GOT3 (cell line): ENCODE results near the gene PPM1G.
A peak's percentile ranks its signal among the peaks of the same experiment; 100 is the strongest.
"Not testable (repeated sequence)": the region's sequence is repeated elsewhere in the genome, so short reads cannot be mapped to it uniquely, and the experiment has no call there.

Experiments
- DNase-seq: peaks from one replicate; lab custom pipeline; 2025; ENCODE audit warnings: mixed read lengths; lab: John Stamatoyannopoulos, UW

Gene PPM1G, protein sequence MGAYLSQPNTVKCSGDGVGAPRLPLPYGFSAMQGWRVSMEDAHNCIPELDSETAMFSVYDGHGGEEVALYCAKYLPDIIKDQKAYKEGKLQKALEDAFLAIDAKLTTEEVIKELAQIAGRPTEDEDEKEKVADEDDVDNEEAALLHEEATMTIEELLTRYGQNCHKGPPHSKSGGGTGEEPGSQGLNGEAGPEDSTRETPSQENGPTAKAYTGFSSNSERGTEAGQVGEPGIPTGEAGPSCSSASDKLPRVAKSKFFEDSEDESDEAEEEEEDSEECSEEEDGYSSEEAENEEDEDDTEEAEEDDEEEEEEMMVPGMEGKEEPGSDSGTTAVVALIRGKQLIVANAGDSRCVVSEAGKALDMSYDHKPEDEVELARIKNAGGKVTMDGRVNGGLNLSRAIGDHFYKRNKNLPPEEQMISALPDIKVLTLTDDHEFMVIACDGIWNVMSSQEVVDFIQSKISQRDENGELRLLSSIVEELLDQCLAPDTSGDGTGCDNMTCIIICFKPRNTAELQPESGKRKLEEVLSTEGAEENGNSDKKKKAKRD

DNA sequence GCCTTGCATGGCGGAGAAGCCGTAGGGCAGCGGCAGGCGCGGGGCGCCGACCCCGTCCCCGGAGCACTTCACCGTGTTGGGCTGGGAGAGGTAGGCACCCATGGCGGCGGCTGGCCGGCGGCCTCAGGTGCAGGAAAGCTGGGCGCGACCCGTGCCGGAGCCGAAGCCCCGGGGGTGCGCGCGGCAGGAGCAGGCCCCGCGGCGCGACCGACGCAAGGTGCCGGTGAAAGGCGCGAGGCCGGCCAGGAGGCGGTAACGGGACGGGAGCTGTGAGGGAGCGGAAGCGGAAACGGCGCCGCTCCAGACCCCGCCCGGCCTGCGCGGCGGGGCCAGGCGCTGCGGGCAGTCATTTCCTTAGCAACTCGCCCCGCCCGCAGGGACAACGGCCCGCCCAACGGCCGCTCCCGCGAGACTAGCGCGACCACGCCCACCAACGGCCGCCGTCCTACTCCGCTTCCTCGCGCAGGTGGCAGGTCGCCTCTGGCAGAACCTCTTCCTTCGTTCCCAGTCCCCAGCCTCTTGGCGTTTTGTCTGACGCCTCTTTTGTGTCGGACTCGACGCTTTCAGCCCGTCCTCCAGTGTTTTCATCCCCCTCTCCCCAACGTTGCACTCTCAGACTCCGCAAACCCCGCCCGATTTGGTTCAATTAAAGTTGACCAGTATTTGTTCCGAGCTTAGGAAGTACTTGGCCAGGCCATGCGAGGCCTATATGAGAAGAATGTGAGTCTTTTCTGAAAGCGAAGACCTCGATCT lies at the start of gene PPM1G:
Gene PPM1G, minus strand, starts transcription at position 271 of the 753 bp plus-strand sequence. Its CDS starts 169 bp downstream, at position 102.
- peak; percentile 79 for DNase-seq

- DNase-seq, result no peak
These were observed 44.6 kb upstream of the PPM1G start for GRCh38 chr2:27453968-27454367.

DNA sequence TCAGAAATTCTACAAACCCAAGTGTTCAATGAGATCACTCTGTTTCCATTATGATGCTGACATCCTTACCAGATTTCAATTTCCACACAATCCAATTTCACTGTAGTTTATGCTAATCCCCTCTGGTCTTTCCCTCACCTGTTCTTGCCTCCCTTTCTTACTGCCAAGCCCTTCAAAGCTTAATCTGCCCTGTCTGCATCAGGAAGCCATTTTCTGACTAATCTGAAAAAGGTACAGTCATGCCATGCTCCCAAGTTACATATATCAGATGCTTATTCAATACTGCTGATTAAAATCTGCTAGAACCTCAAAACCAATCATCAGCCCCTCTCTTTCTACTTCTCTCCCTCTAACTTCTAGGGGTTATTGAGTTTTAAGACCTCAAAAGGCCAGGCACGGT lies 41.7 kb upstream of the PPM1G start:
- DNase-seq, result no peak

- DNase-seq, result no peak
These were observed 39.0 kb upstream of the PPM1G start for GRCh38 chr2:27448381-27448780.

DNA sequence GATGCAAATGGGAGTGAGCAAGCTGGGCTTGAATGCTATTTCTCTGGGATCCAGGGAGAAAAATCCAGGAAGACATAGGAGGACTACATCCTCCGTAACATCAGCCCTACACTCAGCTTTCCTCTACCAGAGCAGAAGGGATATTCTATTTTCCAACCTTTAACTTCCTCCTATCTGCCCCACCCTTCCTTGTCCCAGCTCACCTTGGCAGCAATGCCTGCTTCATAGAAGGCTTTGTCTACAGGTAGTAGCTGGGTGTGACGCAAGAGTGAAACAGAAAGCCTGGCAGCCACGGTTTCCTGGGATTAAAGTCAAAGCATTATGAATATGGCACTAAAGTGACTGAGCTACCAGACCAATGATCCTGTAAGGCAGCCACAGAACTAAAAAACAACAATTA lies 36.7 kb upstream of the PPM1G start:
- DNase-seq, result no peak

GRCh38 chr2:27445615-27446014 lies 36.2 kb upstream of the PPM1G start:
- DNase-seq, result no peak

- no peak for DNase-seq
These were observed 35.8 kb upstream of the PPM1G start for GRCh38 chr2:27445155-27445554.

DNA sequence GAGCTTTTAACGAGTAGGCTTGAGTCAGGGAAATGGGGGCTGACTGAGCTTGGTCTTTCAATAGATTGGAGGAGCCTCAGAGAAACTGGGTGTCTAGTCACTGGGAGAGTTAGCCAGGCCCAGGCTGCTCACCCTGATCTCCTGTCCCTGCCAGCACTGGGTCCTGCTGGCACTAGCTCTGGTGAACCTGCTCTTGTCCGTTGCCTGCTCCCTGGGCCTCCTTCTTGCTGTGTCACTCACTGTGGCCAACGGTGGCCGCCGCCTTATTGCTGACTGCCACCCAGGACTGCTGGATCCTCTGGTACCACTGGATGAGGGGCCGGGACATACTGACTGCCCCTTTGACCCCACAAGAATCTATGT lies 33.5 kb upstream of the PPM1G start:
- DNase-seq, result no peak

- no peak for DNase-seq
These were observed 32.8 kb upstream of the PPM1G start, which contains the start of gene KRTCAP3 for GRCh38 chr2:27441958-27442919. TSS of gene KRTCAP3 (plus strand) at chr2:27442381. CDS start at chr2:27442413, 32 bp downstream.

- no peak for DNase-seq
These were observed 32.0 kb upstream of the PPM1G start for GRCh38 chr2:27441226-27441926.

DNA sequence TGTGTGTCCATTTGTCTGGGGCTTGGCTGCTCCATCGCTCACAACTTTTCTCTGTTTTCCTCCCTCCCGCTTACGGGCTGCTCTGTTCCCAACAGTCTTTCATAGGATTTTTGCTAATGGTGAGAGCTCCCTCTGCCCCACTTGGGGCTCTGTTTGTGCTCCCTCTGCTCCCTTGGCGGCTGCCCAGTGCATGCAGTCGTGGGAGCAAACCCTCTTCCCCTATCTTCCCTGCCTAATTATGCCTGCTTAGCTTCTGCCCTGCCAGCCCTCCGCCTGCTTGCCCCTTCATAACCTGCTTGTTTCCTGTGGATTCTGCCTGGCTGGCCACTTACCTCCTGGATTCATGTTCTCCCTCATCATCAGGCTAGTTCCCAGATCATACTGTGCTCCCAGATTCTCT lies 26.2 kb upstream of the PPM1G start:
- no peak for DNase-seq

DNA sequence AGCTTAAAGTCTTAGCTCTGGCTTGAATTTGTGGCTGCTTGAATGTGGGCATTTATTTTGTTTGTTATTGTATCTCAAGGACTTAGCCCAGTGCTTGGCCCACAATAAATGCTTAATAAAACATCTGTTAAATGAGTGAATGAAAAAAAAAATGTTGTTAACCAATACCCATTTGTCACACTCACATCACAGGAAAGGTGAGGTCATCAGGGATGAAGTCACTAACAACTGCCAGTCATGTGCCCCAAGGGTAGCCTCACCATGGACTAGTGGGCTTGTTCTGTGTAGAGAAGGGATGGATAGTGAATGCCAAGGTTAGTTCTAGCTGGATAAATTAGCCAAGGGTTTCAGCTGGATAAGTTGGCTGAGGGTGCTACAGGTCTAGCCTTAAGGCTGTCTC lies 22.0 kb upstream of the PPM1G start:
- no peak for DNase-seq

DNA sequence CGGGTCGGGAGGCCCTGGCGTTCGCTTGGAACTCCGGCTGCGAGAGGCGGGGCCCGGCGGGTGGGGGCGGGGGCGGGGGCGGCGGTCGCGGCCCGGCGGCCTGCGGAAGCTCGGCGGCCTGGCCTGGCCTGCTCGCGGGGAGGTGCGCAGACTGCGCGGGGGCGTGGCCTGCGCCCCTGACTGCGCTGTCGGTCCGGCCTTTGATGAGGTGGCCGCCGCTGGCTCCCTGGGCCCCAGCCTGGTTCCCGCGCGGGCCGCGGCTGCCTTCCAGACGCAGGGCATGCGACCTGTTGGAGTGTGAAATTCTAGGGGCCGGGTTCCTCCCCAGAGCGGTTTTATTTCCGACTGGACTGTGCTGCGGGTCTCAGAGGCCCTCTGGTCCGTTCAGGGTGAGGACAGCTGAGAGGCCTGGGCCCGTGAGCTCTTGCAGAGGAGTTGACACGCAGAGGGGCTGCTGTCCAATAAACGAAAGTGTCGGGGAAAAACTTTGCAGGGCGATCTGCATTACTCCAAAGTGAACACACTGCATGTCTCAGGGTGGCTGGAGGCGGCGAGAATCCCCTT lies 19.7 kb upstream of the PPM1G start:
- DNase-seq, result peak; percentile 60

DNA sequence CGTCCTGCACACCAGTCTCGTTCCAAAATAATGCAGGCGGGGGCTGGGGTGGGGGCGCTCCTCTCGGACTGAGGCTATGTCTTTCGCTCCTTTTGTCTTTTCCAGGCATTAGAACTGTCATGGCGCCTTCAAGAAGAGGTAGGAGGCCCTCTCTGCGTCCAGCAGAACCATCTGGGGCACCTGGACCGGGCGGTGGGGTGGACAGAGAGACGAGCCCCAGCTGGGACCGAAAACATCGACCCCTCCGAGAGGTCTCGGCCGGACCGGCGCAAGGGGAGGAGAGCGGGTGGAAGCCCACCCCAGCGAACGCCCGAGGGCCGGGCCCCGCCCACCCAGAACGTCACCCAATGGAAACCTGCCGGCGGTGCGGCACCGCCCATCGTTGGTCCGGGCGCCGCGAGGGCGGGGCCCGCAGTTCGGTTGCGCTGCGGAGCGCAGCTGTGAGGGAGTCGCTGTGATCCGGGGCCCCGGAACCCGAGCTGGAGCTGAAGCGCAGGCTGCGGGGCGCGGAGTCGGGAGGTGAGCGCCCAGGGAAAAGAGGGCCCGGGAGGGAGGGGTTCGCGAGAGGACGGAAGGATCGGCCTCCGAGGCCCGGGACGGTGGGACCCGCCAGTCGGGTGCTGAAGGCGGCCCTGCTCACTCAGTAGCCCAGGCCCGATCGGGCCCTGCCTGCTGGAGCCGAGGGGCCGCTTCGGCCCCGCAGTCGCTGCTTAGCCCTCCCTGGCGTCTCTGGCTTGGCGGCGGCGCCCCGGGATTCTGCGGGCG lies 19.0 kb upstream of the PPM1G start, which contains the start of gene NRBP1:
Gene NRBP1, plus strand, starts transcription at position 419 of the 765 bp plus-strand sequence. CDS start 4,643 bp downstream, outside the sequence.
- peak; percentile 82 for DNase-seq

- DNase-seq, result no peak
These were observed 18.4 kb upstream of the PPM1G start for GRCh38 chr2:27427863-27428212.

DNA sequence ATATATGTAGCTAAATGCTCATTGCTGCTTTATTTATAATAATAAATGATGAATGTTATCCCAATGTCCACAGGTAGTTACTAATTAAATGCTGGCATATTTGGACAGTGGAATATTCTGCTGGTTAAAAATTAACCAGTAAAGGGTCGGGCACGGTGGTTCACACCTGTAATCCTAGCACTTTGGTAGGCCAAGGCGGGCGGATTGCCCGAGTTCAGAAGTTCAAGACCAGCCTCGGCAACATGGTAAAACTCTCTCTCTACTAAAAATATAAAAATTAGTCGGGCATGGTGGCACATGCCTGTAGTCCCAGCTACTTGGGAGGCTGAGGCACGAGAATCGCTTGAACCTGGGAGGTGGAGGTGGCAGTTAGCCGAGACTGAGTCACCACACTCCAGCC lies 15.6 kb upstream of the PPM1G start:
- DNase-seq, result not testable (repeated sequence)

DNA sequence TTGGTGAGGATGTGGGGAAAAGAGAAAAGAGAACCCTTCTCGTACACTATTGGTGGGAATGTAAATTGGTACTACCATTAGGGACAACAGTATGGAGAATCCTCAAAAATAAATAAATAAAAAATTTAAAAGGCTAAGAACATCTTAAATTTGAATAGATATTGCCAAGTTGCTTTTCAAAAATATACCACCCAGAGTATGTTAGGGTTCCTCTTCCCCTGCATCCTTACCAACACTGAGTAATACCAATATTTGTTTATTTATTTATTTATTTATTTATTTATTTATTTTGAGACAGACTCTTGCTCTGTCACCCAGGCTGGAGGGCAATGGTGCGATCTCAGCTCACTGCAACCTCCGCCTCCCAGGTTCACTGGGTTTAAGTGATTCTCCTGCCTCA lies 13.6 kb upstream of the PPM1G start:
- DNase-seq, result no peak

DNA sequence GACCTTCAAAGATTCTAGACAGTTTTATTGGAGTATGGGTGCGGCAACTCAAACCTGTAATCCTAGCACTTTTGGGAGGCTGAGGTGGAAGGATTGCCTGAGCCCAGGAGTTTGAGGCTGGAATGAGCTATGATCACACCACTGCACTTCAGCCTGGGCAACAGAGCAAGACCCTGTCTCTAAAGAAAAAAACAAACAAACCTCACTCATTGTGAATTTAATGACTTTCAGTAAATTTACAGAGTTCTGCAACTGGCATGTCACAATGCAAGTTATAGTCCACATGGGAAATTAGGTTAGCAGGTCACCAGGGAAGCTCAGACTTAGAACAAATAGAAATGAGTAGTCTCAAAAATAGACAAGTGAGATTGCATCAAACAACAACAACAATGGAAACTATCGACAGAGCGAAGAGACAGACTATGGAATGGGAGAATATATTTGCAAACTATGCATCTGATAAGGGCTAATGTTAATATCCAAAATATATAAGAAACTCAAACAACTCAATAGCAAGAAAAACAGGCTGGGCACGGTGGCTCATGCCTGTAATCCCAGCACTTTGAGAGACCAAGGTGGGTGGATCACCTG lies 12.4 kb upstream of the PPM1G start:
- DNase-seq, result no peak

GRCh38 chr2:27420996-27421395 lies 11.6 kb upstream of the PPM1G start:
- DNase-seq, result no peak

DNA sequence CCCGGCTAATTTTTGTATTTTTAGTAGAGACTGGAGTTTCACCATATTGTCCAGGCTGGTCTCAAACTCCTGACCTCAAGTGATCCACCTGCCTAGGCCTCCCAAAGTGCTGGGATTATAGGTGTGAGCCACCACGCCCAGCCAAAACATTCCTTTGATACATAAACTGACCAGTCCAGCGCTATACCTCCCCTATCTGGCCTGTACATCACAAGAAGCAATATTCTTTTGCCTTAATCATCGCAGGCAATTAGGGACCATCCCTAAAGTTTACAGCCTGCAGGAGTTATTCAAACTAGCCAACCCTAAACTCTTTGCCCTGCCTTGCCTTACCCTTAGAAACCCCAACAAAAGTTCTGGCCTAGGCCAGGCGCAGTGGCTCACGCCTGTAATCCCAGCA lies 6.8 kb upstream of the PPM1G start:
- no peak for DNase-seq
